AG04449 (cell line): ENCODE measurements around the gene FBXO28.

Source experiments
- CTCF ChIA-PET: fragments of 350-600 bp; formaldehyde crosslinking; extraction: SDS; loops from one replicate; lab custom pipeline; 2021; ENCODE audit warnings: antibody characterized with exemption; lab: Yijun Ruan, JAX
- POLR2A ChIA-PET: fragments of 400-600, 350-600 bp; formaldehyde crosslinking; extraction: SDS; loops from one replicate; lab custom pipeline; 2020; ENCODE audit warnings: antibody characterized with exemption, inconsistent platforms; lab: Yijun Ruan, JAX
- DNase-seq: peaks from one replicate; pipeline ENCODE4 v3.0.0-alpha.2; 2010; ENCODE audit warnings: low read depth, low spot score
- H3K4me3 ChIP-seq: 2 replicates; pipeline ENCODE4 v1.5.1; 2011; ENCODE audit warnings: low read depth, mild to moderate bottlenecking, control low read depth, low read length
- CTCF ChIP-seq: IDR thresholded peaks from one replicate; pipeline ENCODE4 v1.5.1; 2011; ENCODE audit warnings: mild to moderate bottlenecking, moderate library complexity, low read length, control low read depth, inconsistent platforms; ENCODE audit not compliant: insufficient read depth; ENCODE audit errors: missing control alignments

The FBXO28 gene

GRCh38 chr1:224162768-224163167 is 48.9 kb downstream of the FBXO28 start:
- POLR2A ChIA-PET = no interaction called here
- DNase-seq = no peak
- no peak overlapping the region for H3K4me3 ChIP-seq
- CTCF ChIA-PET = interaction anchor here (1.5 kb wide), 1 partner anchor 47 kb away, joined by 3 read pairs; no protein-coding TSS in a partner anchor
- TF ChIP-seq CTCF = no peak

- CTCF ChIA-PET = no interaction called here
- POLR2A ChIA-PET = no interaction called here
- TF ChIP-seq CTCF = no peak
- no peak for DNase-seq
- H3K4me3 ChIP-seq = no peak overlapping the region
Observed at GRCh38 chr1:224163311-224163710, 49.4 kb downstream of the FBXO28 start.

GRCh38 chr1:224168859-224169380 is 55.0 kb downstream of the FBXO28 start:
- TF ChIP-seq CTCF = no peak
- ChIA-PET CTCF (interaction anchor here (0.8 to 2.9 kb wide), 6 partner anchors 10 to 288 kb away, joined by 3 to 11 read pairs (median 4); no protein-coding TSS in a partner anchor), POLR2A (interaction anchor here (1.0 kb wide), 1 partner anchor 14 kb away, joined by 3 read pairs; the partner anchor contains the start of gene DEGS1)
- H3K4me3 ChIP-seq = no peak overlapping the region
- DNase-seq = no peak

GRCh38 chr1:224169718-224170270 is 55.9 kb downstream of the FBXO28 start:
- no peak for TF ChIP-seq CTCF
- H3K4me3 ChIP-seq = no peak overlapping the region
- no peak for DNase-seq
- ChIA-PET CTCF (interaction anchor here (0.7 to 2.9 kb wide), 10 partner anchors 9 to 753 kb away, joined by 3 to 11 read pairs (median 3); partner anchors contain the start of gene DEGS1), POLR2A (interaction anchor here (1.0 kb wide), 1 partner anchor 13 kb away, joined by 3 read pairs; the partner anchor contains the start of gene DEGS1)

GRCh38 chr1:224170343-224170742 is 56.4 kb downstream of the FBXO28 start:
- no peak overlapping the region for H3K4me3 ChIP-seq
- DNase-seq = no peak
- POLR2A ChIA-PET = no interaction called here
- CTCF ChIA-PET = interaction anchor here (0.7 to 2.9 kb wide), 7 partner anchors 9 to 752 kb away, joined by 3 to 11 read pairs (median 3); partner anchors contain the start of gene DEGS1
- no peak for TF ChIP-seq CTCF

GRCh38 chr1:224170748-224171478 is 57.0 kb downstream of the FBXO28 start:
- POLR2A ChIA-PET = no interaction called here
- peak; percentile 31 for TF ChIP-seq CTCF
- CTCF ChIA-PET = interaction anchor here (0.7 to 2.9 kb wide), 7 partner anchors 8 to 752 kb away, joined by 3 to 11 read pairs (median 3); partner anchors contain the start of gene DEGS1
- no peak overlapping the region for H3K4me3 ChIP-seq
- no peak for DNase-seq
